NT2/D1 (cell line): Measurements from ENCODE around the gene SMPD4.
"Not testable (repeated sequence)": the region's sequence is repeated elsewhere in the genome, so short reads cannot be mapped to it uniquely, and the experiment has no call there.

ENCODE experiments used
- DNase-seq: peaks from one replicate; pipeline ENCODE4 v3.0.0-alpha.2; 2011; ENCODE audit warnings: low read depth, low spot score
- H3K27me3 ChIP-seq: 2 replicates; pipeline ENCODE4 v1.6.0; 2011; ENCODE audit warnings: mild to moderate bottlenecking; ENCODE audit not compliant: insufficient read length, insufficient read depth
- H3K36me3 ChIP-seq: 2 replicates; pipeline ENCODE4 v1.6.1; 2011; ENCODE audit warnings: mild to moderate bottlenecking, low read length, mixed read lengths; ENCODE audit not compliant: insufficient read depth, insufficient read length
- H3K4me1 ChIP-seq: 2 replicates; pipeline ENCODE4 v1.5.1; 2011; ENCODE audit not compliant: insufficient read depth, insufficient read length
- H3K4me3 ChIP-seq: 2 replicates; pipeline ENCODE4 v1.5.1; 2011; ENCODE audit warnings: low read depth; ENCODE audit not compliant: insufficient read length
- H3K9ac ChIP-seq: 2 replicates; pipeline ENCODE4 v1.6.0; 2011; ENCODE audit warnings: low read depth; ENCODE audit not compliant: insufficient read length
- H3K9me3 ChIP-seq: 2 replicates; pipeline ENCODE4 v1.5.1; 2011; ENCODE audit warnings: mild to moderate bottlenecking, low read length; ENCODE audit not compliant: insufficient read depth
- SUZ12 ChIP-seq: IDR thresholded peaks from 2 replicates; pipeline ENCODE4 v1.6.1; 2011; ENCODE audit not compliant: insufficient read length, insufficient read depth; ENCODE audit errors: extremely low read depth
- YY1 ChIP-seq: IDR thresholded peaks from 2 replicates; pipeline ENCODE4 v1.6.1; 2011; ENCODE audit not compliant: insufficient read length, insufficient read depth
- ZNF274 ChIP-seq: IDR thresholded peaks from 2 replicates; pipeline ENCODE4 v1.6.1; 2011; ENCODE audit warnings: mild to moderate bottlenecking, low read depth, low read length

Gene SMPD4

DNA sequence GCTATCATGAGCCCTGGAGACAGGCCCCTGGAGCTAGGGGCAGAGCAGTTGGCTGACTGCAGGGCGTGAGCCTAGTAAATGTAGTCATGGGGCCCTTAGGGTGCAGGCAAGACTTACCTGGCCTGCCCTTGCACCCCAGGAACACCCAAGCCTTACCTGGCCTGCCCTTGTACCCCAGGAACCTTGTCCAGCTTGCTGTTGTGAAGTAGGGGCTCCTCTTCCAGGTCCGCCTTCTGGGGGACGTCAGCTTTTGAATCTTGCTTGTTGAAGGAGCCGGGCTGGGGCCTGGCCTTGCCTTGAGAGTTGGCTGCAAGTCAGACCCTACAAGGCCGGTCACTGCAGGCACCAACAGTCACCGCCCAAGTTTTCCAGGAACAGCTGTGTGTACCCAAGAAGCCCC, 40.4 kb downstream of the SMPD4 start:
- not testable (repeated sequence) for H3K9ac ChIP-seq, H3K9me3 ChIP-seq, H3K4me1 ChIP-seq, H3K4me3 ChIP-seq, H3K36me3 ChIP-seq, DNase-seq
- peaks cover 13% of the 10 kb centered on the region for H3K27me3 ChIP-seq

DNA sequence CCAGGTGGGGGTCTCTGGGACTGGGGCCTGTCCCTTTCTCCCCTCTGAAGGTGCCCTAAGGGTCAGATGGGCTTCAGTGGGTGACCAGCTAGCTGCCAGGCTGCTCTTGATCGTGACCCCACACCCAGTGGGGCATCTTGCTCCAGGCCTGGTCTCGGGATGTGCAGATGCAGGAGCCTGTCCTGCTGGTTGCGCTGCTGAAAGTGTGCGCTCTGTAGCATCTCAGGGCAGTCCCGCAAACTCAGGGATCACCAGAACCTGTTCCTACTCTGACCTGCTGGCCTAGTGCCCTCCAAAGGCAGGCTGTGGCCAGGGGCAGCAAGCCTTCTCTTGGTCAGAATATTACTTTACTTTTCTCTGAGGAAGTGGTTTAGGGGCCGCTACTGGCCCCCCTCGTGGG, 40.9 kb downstream of the SMPD4 start:
- H3K4me3 ChIP-seq, H3K9me3 ChIP-seq, H3K4me1 ChIP-seq, H3K9ac ChIP-seq, H3K36me3 ChIP-seq, DNase-seq: not testable (repeated sequence)
- H3K27me3 ChIP-seq: peaks cover 13% of the 10 kb centered on the region

GRCh38 chr2:130139331-130140280, 41.8 kb downstream of the SMPD4 start:
- not testable (repeated sequence) for H3K9ac ChIP-seq, DNase-seq
- H3K27me3 ChIP-seq: peaks cover 13% of the 10 kb centered on the region

GRCh38 chr2:130138841-130139251, 42.6 kb downstream of the SMPD4 start:
- peaks cover 13% of the 10 kb centered on the region for H3K27me3 ChIP-seq
- H3K9me3 ChIP-seq, H3K9ac ChIP-seq, H3K4me1 ChIP-seq, H3K4me3 ChIP-seq, H3K36me3 ChIP-seq, DNase-seq: not testable (repeated sequence)

More at GRCh38 chr2:130139331-130140280, 41.8 kb downstream of the SMPD4 start:
- H3K9me3 ChIP-seq, H3K4me1 ChIP-seq, H3K36me3 ChIP-seq, H3K4me3 ChIP-seq: not testable (repeated sequence)

- H3K4me3 ChIP-seq, H3K4me1 ChIP-seq, DNase-seq, H3K9me3 ChIP-seq, H3K36me3 ChIP-seq, H3K9ac ChIP-seq, H3K27me3 ChIP-seq: not testable (repeated sequence)
Observed at GRCh38 chr2:130138326-130138725, 43.1 kb downstream of the SMPD4 start.

DNA sequence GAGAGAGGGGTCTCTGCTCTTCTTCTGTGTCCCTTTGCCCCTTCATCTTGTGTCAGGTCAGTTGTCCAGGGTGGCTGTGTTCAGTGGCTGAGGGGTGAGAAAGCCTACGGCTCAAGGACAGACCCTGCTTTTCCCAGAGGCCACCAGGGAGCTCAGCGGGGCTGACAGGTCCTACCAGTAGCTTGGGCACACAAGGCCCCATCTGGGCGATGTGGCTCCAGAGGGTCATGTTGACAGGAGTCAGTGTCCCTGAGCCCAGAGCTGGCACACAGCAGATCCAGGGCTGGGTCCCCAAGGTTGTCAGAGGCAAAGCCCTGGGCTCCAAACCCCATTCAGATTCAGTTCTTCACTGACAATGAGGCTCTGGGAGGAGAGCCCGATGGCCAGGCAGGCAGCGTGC, 44.3 kb downstream of the SMPD4 start:
- not testable (repeated sequence) for H3K4me3 ChIP-seq, H3K4me1 ChIP-seq, H3K9me3 ChIP-seq, DNase-seq, H3K27me3 ChIP-seq, H3K36me3 ChIP-seq, H3K9ac ChIP-seq

DNA sequence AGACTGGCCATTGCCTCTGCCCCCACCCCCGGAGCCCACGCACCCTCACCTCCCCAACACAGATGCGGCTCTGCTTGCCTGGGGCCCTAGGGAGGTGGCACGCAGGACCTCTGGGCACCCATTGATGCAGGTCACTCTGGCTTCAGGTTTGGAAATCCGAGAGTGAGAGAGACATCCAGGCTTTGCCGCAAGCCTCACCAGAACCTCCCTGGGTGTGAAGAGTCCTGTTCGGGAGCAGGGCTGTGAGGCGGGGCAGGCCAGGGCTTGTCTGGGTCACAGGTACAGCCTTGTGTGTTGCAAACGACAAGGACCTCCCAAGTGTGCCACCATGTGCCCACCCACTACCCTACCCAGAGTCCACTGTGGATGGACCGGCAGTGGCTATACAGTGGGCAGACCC, 44.9 kb downstream of the SMPD4 start:
- not testable (repeated sequence) for H3K27me3 ChIP-seq, H3K36me3 ChIP-seq, H3K9me3 ChIP-seq, H3K9ac ChIP-seq, H3K4me1 ChIP-seq, H3K4me3 ChIP-seq, DNase-seq

- Histone ChIP-seq H3K4me3 (no peak overlapping the region), H3K9ac (no peak overlapping the region), H3K27me3 (no peaks in the 10 kb centered on the region), H3K4me1 (no peaks in the 10 kb centered on the region), H3K9me3 (no peaks in the 10 kb centered on the region), H3K36me3 (no peaks in the 10 kb centered on the region)
- no peak for TF ChIP-seq YY1
- no peak for TF ChIP-seq SUZ12
- no peak for TF ChIP-seq ZNF274
- DNase-seq: no peak
Observed at GRCh38 chr2:130135692-130136541, 45.5 kb downstream of the SMPD4 start.

DNA sequence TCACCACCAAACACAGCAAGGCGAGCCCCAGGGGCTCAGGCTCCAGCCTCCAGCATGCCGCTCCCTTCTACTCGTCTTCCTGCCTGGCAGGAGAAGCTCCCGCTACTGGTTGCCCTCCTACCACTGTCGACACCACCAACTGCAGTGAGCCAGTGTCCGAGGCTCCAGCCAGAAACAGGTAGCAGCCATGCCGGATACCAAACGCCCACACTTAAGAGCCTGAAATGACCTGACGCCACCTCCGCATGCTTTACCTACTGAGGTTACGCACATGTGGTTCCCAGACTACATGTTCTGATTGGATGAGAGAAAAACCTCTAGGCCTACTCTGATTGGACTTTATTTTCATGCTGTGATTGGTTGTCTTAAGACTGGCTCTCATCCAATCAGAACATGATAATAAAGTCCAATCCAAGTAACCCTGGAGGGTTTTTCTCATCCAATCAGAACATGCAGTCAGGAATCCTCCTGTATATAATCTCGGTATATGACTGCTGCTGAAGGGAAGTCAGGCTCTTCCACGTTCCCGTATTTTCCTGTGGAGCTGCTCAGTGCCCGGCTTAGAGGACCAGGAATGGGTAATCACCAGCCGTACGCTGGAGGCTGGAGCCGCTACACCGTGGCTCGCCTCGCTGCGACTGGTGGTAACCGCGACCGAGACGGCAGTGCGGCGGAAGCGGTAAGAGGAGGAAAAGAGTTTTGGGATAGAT, 52.1 kb downstream of the SMPD4 start, which contains the start of gene POTEF:
POTEF (minus strand) TSS at position 103 of the 710 bp plus-strand sequence. CDS start 8,707 bp downstream, outside the sequence.
- not testable (repeated sequence) for H3K36me3 ChIP-seq, H3K4me3 ChIP-seq, H3K27me3 ChIP-seq, H3K4me1 ChIP-seq, H3K9ac ChIP-seq, DNase-seq, H3K9me3 ChIP-seq

DNA sequence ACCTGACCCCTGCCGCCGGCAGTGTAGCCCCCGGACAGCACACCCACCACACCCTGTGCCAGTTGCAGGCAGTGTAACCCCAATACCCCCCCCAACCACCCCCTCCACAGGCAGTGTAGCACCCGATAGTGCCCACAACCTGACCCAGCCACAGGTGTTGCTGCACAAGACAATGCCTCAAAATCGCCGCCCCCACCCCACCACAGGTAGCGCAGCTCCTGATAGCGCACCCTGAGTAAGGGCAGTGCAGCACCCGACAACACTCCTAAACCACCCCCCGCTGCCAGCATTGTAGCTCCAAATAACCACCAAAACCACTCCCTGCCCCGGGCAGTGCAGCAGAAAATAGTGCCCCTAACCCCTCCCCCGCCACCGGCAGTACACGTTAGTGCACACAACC, 52.9 kb downstream of the SMPD4 start:
- H3K4me3 ChIP-seq, H3K9ac ChIP-seq, H3K9me3 ChIP-seq, DNase-seq, H3K36me3 ChIP-seq, H3K4me1 ChIP-seq, H3K27me3 ChIP-seq: not testable (repeated sequence)
